GM18867 (cell line): Measurements from ENCODE around the gene CGB3.

Source experiments
- ATAC-seq: cut with Tn5 transposase; IDR thresholded peaks from one replicate; pipeline ENCODE4 v1.9.1; 2021; ENCODE audit warnings: mild to moderate bottlenecking, moderate library complexity; ENCODE audit not compliant: unreplicated experiment

CGB3 gene

GRCh38 chr19:49017041-49017665 is 7.0 kb downstream of the CGB3 start, which contains the start of gene LHB:
LHB (minus strand) TSS chr19:49017091; CDS start chr19:49017081, 10 bp downstream.
- ATAC-seq = no peak

- no peak for ATAC-seq
Observed at GRCh38 chr19:49016067-49016839, 7.9 kb downstream of the CGB3 start.

GRCh38 chr19:49014870-49015255 is 9.3 kb downstream of the CGB3 start:
- no peak for ATAC-seq

GRCh38 chr19:49014123-49014869 is 9.8 kb downstream of the CGB3 start:
- no peak for ATAC-seq

GRCh38 chr19:49011194-49011593 is 12.9 kb downstream of the CGB3 start:
- no peak for ATAC-seq

GRCh38 chr19:49010453-49010852 is 13.7 kb downstream of the CGB3 start:
- no peak for ATAC-seq

GRCh38 chr19:49009828-49010227 is 14.3 kb downstream of the CGB3 start:
- ATAC-seq = no peak

GRCh38 chr19:49006905-49007304 is 17.2 kb downstream of the CGB3 start:
- ATAC-seq = no peak

GRCh38 chr19:49004964-49005614 is 19.0 kb downstream of the CGB3 start:
- no peak for ATAC-seq

- ATAC-seq = no peak
Observed at GRCh38 chr19:49004133-49004532, 20.0 kb downstream of the CGB3 start.

GRCh38 chr19:48999481-49000325 is 24.4 kb downstream of the CGB3 start:
- no peak for ATAC-seq

- no peak for ATAC-seq
Observed at GRCh38 chr19:48997972-48998371, 26.2 kb downstream of the CGB3 start.

- no peak for ATAC-seq
Observed at GRCh38 chr19:48994035-48994386, 30.1 kb downstream of the CGB3 start.

GRCh38 chr19:48993175-48994034 is 30.7 kb downstream of the CGB3 start, which contains the start of the genes GYS1 and RUVBL2:
GYS1 (minus strand) TSS chr19:48993309; CDS start chr19:48993112, 197 bp downstream.
RUVBL2 (plus strand) TSS chr19:48993887; CDS start chr19:48993912, 25 bp downstream.
- peak; percentile 84 for ATAC-seq

- ATAC-seq = peak; percentile 1
Observed at GRCh38 chr19:48992581-48993174, 31.5 kb downstream of the CGB3 start.

- ATAC-seq = no peak
Observed at GRCh38 chr19:48991873-48992580, 32.1 kb downstream of the CGB3 start.

- ATAC-seq = no peak
Observed at GRCh38 chr19:48991011-48991609, 33.0 kb downstream of the CGB3 start.

- no peak for ATAC-seq
Observed at GRCh38 chr19:48990400-48990799, 33.7 kb downstream of the CGB3 start.
